NT2/D1 (cell line): Measurements from ENCODE around the gene MRGPRX4.
"Not testable (repeated sequence)": the region's sequence is repeated elsewhere in the genome, so short reads cannot be mapped to it uniquely, and the experiment has no call there.

ENCODE experiments used
- DNase-seq: peaks from one replicate; pipeline ENCODE4 v3.0.0-alpha.2; 2011; ENCODE audit warnings: low read depth, low spot score
- H3K27me3 ChIP-seq: 2 replicates; pipeline ENCODE4 v1.6.0; 2011; ENCODE audit warnings: mild to moderate bottlenecking; ENCODE audit not compliant: insufficient read length, insufficient read depth
- H3K36me3 ChIP-seq: 2 replicates; pipeline ENCODE4 v1.6.1; 2011; ENCODE audit warnings: mild to moderate bottlenecking, low read length, mixed read lengths; ENCODE audit not compliant: insufficient read depth, insufficient read length
- H3K4me1 ChIP-seq: 2 replicates; pipeline ENCODE4 v1.5.1; 2011; ENCODE audit not compliant: insufficient read depth, insufficient read length
- H3K4me3 ChIP-seq: 2 replicates; pipeline ENCODE4 v1.5.1; 2011; ENCODE audit warnings: low read depth; ENCODE audit not compliant: insufficient read length
- H3K9ac ChIP-seq: 2 replicates; pipeline ENCODE4 v1.6.0; 2011; ENCODE audit warnings: low read depth; ENCODE audit not compliant: insufficient read length
- H3K9me3 ChIP-seq: 2 replicates; pipeline ENCODE4 v1.5.1; 2011; ENCODE audit warnings: mild to moderate bottlenecking, low read length; ENCODE audit not compliant: insufficient read depth
- SUZ12 ChIP-seq: IDR thresholded peaks from 2 replicates; pipeline ENCODE4 v1.6.1; 2011; ENCODE audit not compliant: insufficient read length, insufficient read depth; ENCODE audit errors: extremely low read depth
- YY1 ChIP-seq: IDR thresholded peaks from 2 replicates; pipeline ENCODE4 v1.6.1; 2011; ENCODE audit not compliant: insufficient read length, insufficient read depth
- ZNF274 ChIP-seq: IDR thresholded peaks from 2 replicates; pipeline ENCODE4 v1.6.1; 2011; ENCODE audit warnings: mild to moderate bottlenecking, low read depth, low read length

The MRGPRX4 gene

DNA sequence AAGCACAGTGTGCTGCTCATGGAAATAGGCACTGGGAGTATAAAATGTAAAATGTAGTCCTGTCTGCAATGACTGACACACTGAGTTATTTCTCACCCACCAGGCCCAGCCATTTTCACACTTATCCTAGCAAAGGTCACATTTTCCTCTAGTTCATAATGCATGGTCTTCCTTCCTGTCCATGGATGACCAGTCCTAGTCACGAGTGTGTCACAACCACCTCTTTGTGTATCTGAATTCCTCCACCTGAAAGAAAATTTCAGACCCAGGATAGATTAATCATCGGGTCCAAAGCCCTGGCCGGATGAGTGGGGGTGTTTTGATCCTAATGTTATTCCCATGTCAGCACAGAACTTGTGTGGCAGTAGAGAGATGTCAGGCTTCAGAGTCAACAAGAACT lies at the start of gene MRGPRX4:
MRGPRX4 (plus strand) TSS at position 172 of the 400 bp plus-strand sequence. CDS start 420 bp downstream, outside the sequence.
- Histone ChIP-seq H3K9ac (no peak within 1 kb of the TSS), H3K36me3 (no peaks in the 10 kb centered on the region), H3K4me1 (no peaks in the 10 kb centered on the region), H3K27me3 (no peaks in the 10 kb centered on the region), H3K4me3 (no peak within 1 kb of the TSS), H3K9me3 (no peaks in the 10 kb centered on the region)
- DNase-seq, result no peak
- TF ChIP-seq YY1 (no peak), ZNF274 (no peak), SUZ12 (no peak)

DNA sequence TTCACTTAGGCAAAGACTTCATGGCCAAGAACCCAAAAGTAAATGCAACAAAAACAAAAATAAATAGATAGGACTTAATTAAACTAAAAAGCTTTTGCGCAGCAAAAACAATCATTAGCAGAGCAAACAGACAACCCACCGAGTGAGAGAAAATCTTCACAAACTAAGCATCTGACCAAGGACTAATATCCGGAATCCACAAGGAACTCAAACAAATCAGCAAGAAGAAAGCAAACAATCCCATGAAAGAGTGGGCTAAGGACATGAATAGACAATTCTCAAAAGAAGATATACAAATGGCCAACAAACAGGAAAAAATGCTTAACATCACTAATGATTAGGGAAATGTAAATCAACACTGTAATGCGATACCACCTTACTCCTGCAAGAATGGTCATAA lies 41.5 kb upstream of the MRGPRX4 start:
- H3K27me3 ChIP-seq, DNase-seq: not testable (repeated sequence)

DNA sequence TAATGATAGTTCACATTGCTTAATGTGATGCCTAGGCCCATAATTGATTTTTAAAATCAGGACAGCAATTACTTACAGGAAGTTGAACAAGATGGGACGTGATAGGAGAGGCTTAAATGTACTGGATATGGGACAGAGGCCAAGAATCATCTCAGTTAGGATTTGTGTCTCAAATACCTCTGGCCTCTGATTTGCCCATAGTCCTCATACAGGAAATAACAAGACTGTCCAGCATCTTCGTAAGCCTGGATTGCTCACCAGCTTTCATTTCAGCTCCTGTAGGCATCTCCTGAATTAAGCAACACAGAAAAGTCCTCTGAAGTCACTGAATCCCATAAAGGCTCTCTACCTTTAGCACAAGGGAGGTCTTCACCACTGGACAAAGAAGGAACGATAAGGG lies 40.3 kb upstream of the MRGPRX4 start, which contains the start of gene MRGPRX3:
MRGPRX3 (plus strand) TSS at position 231 of the 400 bp plus-strand sequence. CDS start 4,632 bp downstream, outside the sequence.
- Histone ChIP-seq H3K27me3 (no peaks in the 10 kb centered on the region), H3K9me3 (peaks cover 7% of the 10 kb centered on the region; the same call in 1 of the 2 replicates), H3K36me3 (no peaks in the 10 kb centered on the region), H3K9ac (no peak within 1 kb of the TSS), H3K4me3 (no peak within 1 kb of the TSS), H3K4me1 (no peaks in the 10 kb centered on the region)
- no peak for DNase-seq
- TF ChIP-seq ZNF274 (no peak), SUZ12 (no peak), YY1 (no peak)

More for the DNA sequence above, 41.5 kb upstream of the MRGPRX4 start:
- H3K36me3 ChIP-seq, H3K4me1 ChIP-seq, H3K9me3 ChIP-seq, H3K4me3 ChIP-seq, H3K9ac ChIP-seq: not testable (repeated sequence)

- H3K4me3 ChIP-seq, result no peak overlapping the region
- no peak overlapping the region for H3K9ac ChIP-seq
- no peaks in the 10 kb centered on the region for H3K36me3 ChIP-seq
- H3K27me3 ChIP-seq, result no peaks in the 10 kb centered on the region
- H3K9me3 ChIP-seq, result no peaks in the 10 kb centered on the region; the same call in 1 of the 2 replicates
- no peaks in the 10 kb centered on the region for H3K4me1 ChIP-seq
- no peak for DNase-seq
- TF ChIP-seq ZNF274 (no peak), SUZ12 (no peak), YY1 (no peak)
These were observed 37.3 kb upstream of the MRGPRX4 start for GRCh38 chr11:18135308-18135707.

GRCh38 chr11:18137186-18137800 lies 35.3 kb upstream of the MRGPRX4 start:
- no peaks in the 10 kb centered on the region; the same call in 1 of the 2 replicates for H3K9me3 ChIP-seq
- H3K4me3 ChIP-seq, result no peak overlapping the region
- H3K9ac ChIP-seq, result no peak overlapping the region
- DNase-seq, result no peak
- H3K36me3 ChIP-seq, result no peaks in the 10 kb centered on the region
- TF ChIP-seq ZNF274 (no peak), YY1 (no peak), SUZ12 (no peak)
- no peaks in the 10 kb centered on the region for H3K4me1 ChIP-seq
- H3K27me3 ChIP-seq, result no peaks in the 10 kb centered on the region

GRCh38 chr11:18140145-18140544 lies 32.5 kb upstream of the MRGPRX4 start:
- no peak overlapping the region for H3K9ac ChIP-seq
- H3K4me1 ChIP-seq, result no peaks in the 10 kb centered on the region
- H3K9me3 ChIP-seq, result no peaks in the 10 kb centered on the region; the same call in 1 of the 2 replicates
- DNase-seq, result no peak
- H3K36me3 ChIP-seq, result no peaks in the 10 kb centered on the region
- TF ChIP-seq SUZ12 (no peak), YY1 (no peak)
- H3K27me3 ChIP-seq, result no peaks in the 10 kb centered on the region
- H3K4me3 ChIP-seq, result no peak overlapping the region

DNA sequence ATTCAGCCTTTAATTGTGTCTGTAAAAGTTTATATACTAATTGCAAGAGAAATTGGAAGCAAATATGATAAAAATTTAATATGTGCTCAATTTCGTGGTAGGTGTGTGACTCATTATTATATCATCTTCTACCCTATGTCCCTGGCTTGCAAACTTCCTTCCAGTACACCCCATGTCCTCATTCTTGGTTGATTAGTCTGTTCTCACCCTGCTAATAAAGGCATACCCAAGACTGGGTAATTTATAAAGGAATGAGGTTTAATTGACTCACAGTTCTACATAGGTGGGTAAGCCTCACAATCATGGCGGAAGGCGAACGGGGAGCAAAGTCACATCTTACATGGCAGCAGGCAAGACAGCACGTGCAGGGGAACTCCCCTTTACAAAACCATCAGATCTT lies 28.4 kb upstream of the MRGPRX4 start:
- DNase-seq, result no peak
- Histone ChIP-seq H3K36me3 (no peaks in the 10 kb centered on the region), H3K9me3 (no peaks in the 10 kb centered on the region; the same call in 1 of the 2 replicates), H3K27me3 (no peaks in the 10 kb centered on the region), H3K4me1 (no peaks in the 10 kb centered on the region), H3K9ac (no peak overlapping the region), H3K4me3 (no peak overlapping the region)
- no peak for TF ChIP-seq YY1
- no peak for TF ChIP-seq ZNF274
- TF ChIP-seq SUZ12, result no peak
